T-helper 22 cell (primary cell): ENCODE measurements around the gene NLRP9.

ENCODE experiments used
- DNase-seq: peaks from one replicate; pipeline ENCODE4 v3.0.0-alpha.2; 2020; ENCODE audit warnings: low read depth

The NLRP9 gene

DNA sequence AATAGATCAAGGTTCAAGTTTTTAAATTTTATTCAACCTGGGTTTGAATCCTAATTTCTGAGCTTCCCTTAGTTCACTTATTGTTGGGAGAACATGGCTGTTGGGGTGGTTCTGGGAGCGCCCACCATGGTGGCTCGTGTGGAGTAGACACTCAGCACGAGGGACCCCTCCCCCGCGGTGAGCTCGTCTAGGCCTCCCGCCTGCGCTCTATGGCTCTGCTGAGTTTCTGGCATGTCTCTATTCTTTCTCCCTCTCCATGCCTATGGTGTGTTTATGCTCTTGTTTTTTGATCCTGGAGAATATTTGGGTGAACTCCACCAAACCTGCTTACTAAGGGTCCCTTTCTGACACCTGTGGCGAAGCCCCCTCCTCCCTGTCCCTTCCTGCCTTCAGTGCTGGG is 64.7 kb downstream of the NLRP9 start:
- no peak for DNase-seq

DNA sequence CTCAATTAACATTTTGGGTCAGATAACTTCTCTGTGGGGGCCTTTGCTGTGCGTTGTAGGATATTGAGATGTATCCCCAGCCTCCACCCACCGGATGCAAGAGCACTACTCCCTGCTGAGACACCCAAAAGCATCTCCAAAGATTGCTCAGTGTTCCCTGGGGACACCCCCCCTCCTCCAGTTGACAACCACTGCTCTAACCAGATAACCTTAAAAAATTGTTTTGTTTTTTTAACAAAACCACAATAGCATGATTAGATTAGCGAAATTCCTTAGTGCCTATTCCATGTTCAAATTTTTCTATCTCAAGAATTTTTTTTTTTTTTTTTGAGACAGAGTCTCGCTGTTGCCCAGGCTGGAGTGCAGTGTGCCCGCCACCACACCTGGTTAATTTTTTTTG is 65.8 kb downstream of the NLRP9 start:
- DNase-seq: no peak

DNA sequence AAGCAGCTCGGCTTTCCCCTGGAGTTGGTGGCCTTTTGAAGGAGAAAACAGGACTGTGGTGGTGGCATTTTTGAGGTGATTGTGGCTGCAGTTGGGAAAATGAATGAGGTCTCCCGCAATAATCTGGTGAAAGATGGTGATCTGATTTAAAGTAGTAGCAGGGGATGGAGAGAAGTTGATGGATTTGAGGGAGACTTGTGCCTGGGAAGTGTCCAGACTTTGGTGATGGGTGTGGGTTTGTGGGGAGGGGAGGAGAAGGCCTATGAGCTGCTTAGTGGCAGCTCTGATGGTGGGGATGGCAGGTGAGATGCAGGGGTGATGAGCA is 67.2 kb downstream of the NLRP9 start:
- no peak for DNase-seq

DNA sequence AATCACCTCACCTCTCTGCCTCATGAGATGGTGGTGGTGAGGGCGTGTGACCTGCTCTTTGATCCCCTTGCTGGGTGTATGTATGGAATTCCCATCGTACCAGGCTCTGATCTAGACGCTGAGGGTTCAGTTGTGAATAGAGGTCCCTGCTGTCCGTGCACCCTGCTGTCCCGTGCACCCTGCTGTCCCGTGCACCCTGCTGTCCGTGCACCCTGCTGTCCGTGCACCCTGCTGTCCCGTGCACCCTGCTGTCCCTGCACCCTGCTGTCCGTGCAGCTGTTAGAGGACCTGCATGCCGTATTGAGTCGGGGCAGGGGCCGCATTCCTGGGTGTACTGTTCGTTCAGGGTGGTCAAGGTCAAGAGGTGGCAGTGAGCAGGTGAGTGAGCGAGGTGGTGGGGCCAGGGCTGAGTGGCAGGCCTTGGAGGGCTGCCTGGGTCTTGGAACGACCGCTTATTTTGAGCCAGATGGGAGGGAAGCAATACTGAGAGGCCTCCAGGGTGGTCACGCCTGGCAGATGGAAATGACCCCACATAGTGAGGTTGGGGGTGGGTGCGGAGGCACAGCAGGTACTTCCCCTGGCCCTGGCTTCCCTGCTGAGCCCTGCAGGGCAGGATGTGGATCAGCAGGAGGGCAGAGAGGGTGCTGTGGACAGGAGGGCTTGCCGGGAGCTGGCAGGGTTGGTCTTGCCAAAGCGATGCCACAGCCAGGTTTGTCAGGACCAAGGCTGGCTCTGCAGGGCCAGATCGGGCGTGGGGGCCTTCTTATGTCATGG is 67.7 kb downstream of the NLRP9 start:
- DNase-seq: no peak

DNA sequence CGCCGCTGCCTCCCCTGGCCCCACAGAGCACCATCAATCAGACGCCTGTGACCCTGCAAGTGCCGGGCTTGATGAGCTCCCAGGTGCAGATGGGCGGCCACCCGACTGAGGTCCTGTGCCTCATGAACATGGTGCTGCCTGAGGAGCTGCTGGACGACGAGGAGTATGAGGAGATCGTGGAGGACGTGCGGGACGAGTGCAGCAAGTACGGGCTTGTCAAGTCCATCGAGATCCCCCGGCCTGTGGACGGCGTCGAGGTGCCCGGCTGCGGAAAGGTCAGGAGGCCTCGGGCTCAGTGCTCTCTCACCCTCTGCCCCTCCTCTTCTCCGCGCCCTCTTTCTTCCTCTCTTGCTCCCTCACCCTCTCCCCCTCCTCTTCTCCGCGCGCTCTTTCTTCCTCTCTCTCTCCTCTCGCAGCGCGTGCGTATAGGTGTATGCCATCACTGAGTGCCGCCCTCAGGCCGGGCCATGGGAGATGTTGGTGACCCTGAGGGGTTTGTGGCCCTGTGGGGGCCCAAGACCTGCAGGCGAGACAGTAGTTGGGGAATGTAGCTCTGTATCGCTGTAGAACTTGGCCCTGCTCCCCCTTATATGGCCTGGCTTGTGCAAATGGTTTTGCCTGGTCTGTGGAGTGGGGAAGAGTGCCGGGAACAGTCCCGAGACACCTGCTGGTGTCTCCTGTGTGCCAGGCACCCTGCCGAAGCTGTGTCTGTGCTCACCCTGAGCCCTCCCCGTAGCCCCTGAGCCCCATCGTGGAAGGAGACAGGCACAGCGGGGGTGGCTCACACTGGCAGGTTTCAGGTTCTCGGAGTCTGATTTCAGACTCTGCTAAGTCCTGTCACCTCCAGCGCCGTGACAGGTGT is 68.6 kb downstream of the NLRP9 start:
- no peak for DNase-seq

DNA sequence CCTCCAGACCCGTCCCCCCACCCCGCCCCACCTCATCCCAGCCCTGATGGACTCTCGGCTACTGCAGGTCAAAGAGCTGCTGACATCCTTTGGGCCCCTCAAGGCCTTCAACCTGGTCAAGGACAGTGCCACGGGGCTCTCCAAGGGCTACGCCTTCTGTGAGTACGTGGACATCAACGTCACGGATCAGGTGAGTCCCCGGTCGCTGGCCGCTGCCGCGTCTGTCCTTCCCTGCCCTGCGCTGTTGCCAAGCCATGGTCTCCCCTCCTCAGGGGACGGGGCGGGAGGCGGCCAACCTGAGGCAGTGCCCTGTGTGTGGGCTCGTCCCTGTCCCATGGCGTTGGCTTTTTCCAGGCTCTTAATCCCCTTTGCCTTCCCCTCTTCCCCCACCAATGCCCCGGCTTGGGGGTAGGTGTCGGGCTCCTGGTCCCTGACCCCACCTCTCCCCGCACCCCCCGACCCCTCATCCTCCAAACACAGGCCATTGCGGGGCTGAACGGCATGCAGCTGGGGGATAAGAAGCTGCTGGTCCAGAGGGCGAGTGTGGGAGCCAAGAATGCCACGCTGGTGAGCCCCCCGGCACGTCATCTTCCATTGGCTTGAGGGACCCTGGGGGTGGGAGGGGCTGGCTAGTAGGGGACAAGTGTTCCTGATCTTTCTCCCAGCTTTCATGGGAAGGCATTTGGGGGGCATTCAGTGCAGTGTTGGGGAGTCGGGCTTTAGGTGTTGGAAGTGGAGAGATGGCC is 69.4 kb downstream of the NLRP9 start:
- no peak for DNase-seq

DNA sequence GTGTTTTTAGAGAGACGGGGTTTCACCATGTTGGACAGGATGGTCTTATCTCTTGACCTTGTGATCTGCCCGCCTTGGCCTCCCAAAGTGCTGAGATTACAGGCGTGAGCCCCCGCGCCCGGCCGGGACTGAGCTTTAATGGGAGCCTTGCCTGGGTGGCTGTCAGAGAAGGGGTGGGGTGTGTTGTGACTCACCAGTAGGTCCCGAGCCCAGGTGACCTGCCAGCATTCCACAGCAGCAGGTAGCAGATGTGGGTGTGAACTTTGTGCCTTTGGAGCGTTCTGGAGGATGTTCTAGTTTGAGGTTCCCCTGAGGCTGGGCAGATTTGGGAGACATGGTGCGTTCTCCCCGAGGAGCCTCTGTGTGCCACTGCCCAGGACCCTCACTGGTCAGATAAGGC is 70.2 kb downstream of the NLRP9 start:
- DNase-seq: no peak

DNA sequence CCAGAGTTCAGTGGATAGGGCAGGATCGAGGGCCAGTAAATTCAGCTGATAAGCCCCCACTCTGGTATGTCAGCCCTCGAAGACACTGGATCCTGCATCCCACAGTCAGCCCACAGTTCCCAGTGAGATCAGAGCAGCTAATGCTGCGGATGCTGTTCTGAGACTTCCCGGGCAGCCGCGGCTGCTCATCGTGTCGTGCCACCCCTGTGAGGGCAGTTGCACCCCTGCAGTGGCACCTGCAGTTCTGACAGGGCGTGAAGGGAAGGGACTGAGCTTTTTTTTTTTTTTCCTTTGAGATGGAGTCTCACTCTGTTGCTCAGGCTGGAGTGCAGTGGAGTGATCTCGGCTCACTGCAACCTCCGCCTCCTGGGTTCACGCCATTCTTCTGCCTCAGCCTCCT is 70.7 kb downstream of the NLRP9 start:
- DNase-seq: no peak

DNA sequence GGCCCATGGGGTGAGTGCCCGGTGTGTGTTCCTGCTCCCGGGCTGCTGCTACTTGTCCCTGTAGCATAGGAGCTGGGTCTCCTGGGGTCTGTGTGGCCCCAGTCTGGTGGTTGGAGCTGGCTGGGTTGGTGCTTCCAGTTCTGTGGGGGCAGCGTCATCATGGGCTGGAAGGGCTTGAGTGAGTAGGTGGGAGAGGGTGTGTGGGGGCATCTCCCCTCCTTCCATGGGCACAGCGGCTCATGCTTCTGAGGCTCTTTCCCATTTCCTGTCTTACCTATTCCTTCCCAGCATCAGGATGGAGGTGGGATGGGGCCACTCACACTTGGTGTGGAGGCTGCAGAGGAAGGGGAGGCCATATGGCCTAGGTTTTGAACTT is 71.2 kb downstream of the NLRP9 start:
- no peak for DNase-seq

DNA sequence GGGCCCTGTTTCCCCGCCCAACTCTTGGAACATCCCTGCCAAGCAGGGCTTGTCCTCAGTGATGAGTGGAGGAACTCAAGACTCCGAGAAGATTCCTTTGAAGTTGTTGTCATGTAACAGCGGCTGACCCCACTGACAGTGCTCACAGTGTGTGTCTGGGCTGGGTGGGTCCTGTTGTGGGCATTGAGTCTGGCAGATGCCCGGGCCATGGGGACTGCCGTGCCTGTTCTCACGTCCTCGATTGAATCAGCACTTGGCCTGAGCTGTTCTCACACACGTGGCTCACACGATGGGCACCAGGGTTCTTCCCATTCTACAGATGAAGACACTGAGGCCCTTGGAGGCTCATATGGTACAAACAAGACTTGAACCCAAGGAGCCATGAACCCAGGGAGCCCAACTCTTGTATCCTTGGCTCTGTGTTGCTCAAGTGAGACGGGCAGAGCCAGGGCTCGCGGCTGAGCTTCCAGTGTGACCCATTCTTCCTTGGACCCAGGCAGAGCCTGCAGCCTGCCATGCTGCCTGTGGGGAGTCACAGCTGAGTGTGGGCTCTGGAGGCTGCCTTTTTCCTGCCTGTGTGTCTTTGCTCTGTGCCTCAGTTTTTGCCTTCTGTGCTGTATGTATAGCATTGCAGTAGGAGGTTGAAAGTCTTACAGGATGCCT is 71.7 kb downstream of the NLRP9 start:
- no peak for DNase-seq

DNA sequence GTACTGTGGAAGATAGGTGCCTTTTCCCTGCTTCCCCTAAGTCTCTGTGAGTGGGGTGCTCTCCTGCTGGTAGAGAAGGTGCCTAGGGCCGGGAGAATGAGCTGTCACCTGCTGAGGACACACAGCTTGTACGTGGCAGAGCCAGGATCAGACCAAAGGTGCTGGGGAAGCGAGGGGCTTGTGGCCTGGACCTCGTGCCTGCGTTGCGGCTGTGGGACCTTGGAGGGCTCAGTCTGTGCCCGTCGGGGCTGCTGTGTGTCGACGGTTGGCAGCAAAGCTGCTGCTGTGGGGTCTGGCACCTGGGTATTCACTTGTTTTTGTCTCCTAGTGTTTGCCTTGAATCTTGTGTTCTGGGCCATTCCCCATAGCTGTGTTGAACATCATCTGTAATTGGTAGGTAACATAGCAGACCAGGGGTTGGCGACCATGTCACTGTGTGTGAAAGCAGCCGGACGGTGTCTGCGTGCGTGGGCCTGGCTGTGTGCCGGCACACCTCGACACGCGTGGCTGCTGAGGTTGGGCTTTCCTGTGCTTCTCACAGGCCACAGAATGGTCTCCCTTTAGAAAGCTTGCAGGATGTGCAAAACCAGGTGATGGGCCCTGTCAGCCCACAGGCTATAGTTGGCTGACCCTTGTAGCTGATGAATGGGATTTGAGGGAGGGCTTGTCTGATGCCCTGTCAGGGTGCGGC is 74.2 kb downstream of the NLRP9 start:
- no peak for DNase-seq

DNA sequence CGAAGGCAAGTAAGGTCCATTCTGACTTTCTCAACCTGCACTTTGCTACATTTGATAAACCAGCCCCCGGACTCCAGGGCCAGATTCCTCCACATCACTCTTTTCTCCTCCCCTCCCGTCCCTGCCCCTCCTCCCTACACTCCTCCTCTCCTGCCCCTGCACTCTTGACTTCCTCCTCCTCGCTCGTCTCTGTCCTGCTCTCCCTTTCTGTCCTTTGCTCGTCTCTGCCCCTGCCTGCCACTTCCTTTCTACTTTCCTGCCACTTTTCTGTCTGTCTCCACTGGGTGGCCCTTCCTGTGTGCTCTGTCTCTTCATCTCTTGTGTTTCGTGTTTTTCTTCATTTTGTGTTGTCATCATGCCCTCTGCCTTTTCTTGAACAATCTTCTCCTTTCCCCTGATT is 76.4 kb downstream of the NLRP9 start:
- no peak for DNase-seq

DNA sequence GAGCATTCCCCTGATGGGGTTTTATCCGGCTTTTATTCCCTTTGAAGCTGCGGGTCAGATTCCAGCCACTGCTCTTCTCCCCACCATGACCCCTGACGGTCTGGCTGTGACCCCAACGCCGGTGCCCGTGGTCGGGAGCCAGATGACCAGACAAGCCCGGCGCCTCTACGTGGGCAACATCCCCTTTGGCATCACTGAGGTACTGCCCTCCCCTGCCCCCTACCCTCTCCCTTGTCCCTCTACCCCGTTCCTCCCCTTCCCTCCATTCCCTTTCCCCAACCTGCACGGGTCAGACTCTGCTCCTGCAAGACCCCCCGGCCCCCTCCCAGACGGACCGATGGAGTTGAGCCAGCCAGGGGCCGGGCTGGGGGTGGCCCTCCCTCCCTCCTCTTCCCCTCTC is 77.2 kb downstream of the NLRP9 start:
- DNase-seq: no peak

DNA sequence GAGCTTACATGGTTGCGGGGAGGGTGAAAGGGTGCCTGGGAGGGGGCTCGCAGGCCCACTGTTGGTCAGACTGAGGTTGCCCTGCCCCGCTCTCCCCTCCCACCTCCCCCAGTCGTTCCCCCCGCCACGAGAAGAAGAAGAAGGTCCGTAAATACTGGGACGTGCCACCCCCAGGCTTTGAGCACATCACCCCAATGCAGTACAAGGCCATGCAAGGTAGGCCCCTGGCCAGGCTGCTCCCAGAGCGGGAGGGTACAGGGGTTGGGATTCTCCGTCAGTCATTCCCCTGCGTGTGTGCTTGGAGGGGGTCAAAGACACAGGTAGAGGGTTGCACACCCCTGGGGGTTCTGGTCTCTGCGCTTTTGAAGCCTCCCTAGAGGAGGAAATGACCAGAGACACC is 77.8 kb downstream of the NLRP9 start:
- DNase-seq: no peak

DNA sequence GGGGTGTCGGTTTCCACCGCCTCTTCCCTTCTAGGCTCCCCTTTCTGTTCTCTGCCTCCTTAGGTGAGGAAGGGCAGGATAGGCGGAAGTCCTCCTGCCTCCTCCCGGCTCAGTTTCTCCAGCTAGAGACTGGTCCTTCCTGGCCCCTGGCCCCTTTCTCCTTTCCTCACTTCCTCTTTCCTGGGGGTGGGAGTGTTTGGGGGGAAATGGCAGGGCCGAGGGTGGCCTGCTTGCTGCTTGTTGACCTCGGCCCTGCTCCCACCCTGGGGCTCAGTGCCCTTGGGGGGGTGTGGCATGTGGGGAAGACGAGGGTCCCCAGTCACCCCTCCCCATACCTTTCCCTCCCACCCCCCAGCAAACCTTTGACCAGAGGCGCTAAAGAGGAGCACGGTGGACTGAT is 78.4 kb downstream of the NLRP9 start:
- DNase-seq: no peak

DNA sequence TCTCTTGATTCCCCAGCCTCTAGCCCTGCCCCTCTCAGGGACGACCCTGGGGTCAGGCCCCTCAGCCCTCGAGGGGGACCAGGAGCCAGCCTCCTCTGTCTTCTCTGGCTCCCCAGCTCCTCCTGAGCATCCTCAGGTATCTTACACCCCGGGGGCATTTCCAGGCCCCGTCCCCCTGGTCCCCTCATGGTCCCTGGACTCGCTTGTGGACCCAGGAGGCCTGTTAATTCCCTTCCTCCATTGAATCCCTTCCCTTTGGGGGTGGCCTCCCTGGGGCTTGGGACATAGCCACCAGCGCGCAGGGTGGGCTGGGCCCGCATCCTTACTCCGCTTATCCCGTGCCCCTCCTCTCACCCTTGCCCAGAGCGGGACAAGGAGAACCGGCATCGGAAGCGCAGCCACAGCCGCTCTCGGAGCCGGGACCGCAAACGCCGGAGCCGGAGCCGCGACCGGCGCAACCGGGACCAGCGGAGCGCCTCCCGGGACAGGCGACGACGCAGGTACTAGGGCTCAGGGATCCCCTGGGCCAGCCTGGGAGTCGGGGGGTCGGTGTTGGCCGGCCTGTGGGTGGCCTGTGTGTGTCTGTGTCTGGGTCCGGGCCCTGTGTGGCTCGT is 79.2 kb downstream of the NLRP9 start:
- no peak for DNase-seq
